Caco-2 (cell line): ENCODE results near the gene TUBGCP6. TPM values are rescaled to one million over a fixed set of nuclear protein-coding genes. Genes with fewer than 3 reads are reported as not detected.

Experiments
- BruUV-seq: library from RNA; stranded (reverse); fragments of 400-500 nt; replicated peaks from 2 replicates; lab custom pipeline; 2021; lab: Mats Ljungman, UMichigan
- CTCF ChIA-PET: fragments of 300-600 bp; sonication (Branson Sonifier 250); formaldehyde crosslinking; loops from one replicate; lab custom pipeline; 2022; ENCODE audit warnings: antibody characterized with exemption; lab: Charles Lee
- POLR2A ChIA-PET: fragments of 300-600 bp; sonication (Branson Sonifier 250); formaldehyde crosslinking; loops from one replicate; lab custom pipeline; 2022; ENCODE audit warnings: antibody characterized with exemption; lab: Charles Lee
- DNase-seq, 2 experiments: peaks; one replicate each; pipeline versions ENCODE4 v3.0.0 to v3.0.0-alpha.2; 2020 to 2022
- H3K27me3 ChIP-seq: replicated peaks from 2 replicates; pipeline ENCODE4 v1.6.0; 2011; ENCODE audit warnings: low read length; ENCODE audit not compliant: control insufficient read depth, insufficient read depth
- H3K36me3 ChIP-seq: 2 replicates; pipeline ENCODE4 v1.5.1; 2011; ENCODE audit warnings: low read length; ENCODE audit not compliant: control insufficient read depth, insufficient read depth
- H3K4me1 ChIP-seq: fragments of 250-450 bp; sonication (Bioruptor Pico); 2 replicates; pipeline ENCODE4 v1.5.1; 2020; ENCODE audit warnings: mild to moderate bottlenecking
- H3K4me3 ChIP-seq: 2 replicates; pipeline ENCODE4 v1.5.1; 2011; ENCODE audit warnings: low read depth, mild to moderate bottlenecking, control low read depth, low read length
- H3K9me3 ChIP-seq: fragments of 250-450 bp; sonication (Bioruptor Pico); 2 replicates; pipeline ENCODE4 v1.5.1; 2020; ENCODE audit warnings: mild to moderate bottlenecking, moderate library complexity
- H3K27ac Mint-ChIP-seq: one replicate; pipeline ENCODE4 v1.8.0; 2022; ENCODE audit warnings: mixed read lengths; ENCODE audit not compliant: unreplicated experiment
- H3K27me3 Mint-ChIP-seq: one replicate; pipeline ENCODE4 v1.8.0; 2022; ENCODE audit warnings: mixed read lengths; ENCODE audit not compliant: insufficient read depth, unreplicated experiment
- H3K36me3 Mint-ChIP-seq: one replicate; pipeline ENCODE4 v1.8.0; 2022; ENCODE audit warnings: mild to moderate bottlenecking, mixed read lengths; ENCODE audit not compliant: insufficient read depth, unreplicated experiment
- H3K4me1 Mint-ChIP-seq: one replicate; pipeline ENCODE4 v1.8.0; 2022; ENCODE audit warnings: low read depth, mixed read lengths; ENCODE audit not compliant: unreplicated experiment
- H3K4me3 Mint-ChIP-seq: one replicate; pipeline ENCODE4 v1.8.0; 2022; ENCODE audit warnings: mild to moderate bottlenecking, moderate library complexity, mixed read lengths; ENCODE audit not compliant: unreplicated experiment
- H3K9me3 Mint-ChIP-seq: one replicate; pipeline ENCODE4 v1.8.0; 2022; ENCODE audit warnings: mixed read lengths; ENCODE audit not compliant: unreplicated experiment
- intact Hi-C: fragments of 100-400 bp; cut with micrococcal nuclease; formaldehyde crosslinking; loops from one replicate; pipeline ENCODE4 v1.10.0; 2022; ENCODE audit not compliant: unreplicated experiment
- total RNA-seq: library from RNA; stranded (reverse); gene quantifications from 2 replicates; pipeline ENCODE4 v1.2.3, GENCODE V29; 2022
- TF ChIP-seq, protein P1 (sequence below), 2 experiments: fragments of 200-600 bp in 1 of 2; IDR thresholded peaks; 1 replicate in 1 of 2; 2 replicates in 1 of 2; pipeline versions ENCODE4 v1.5.1 to v1.8.0; 2011 to 2022; ENCODE audit warnings: antibody characterized with exemption in 1 of 2, control low read depth in 1 of 2, inconsistent platforms in 1 of 2, low read depth in 1 of 2, low read length in 1 of 2, mild to moderate bottlenecking in 1 of 2, moderate library complexity in 1 of 2; ENCODE audit not compliant: insufficient read depth in 1 of 2, severe bottlenecking in 1 of 2, unreplicated experiment in 1 of 2

Gene TUBGCP6
- total RNA-seq, 1 experiment from 2014 or later, result 29.3 TPM

GRCh38 chr22:50183141-50183971 lies 61.5 kb downstream of the TUBGCP6 start:
- no peak overlapping the region for H3K4me3 ChIP-seq
- peaks cover 18% of the 10 kb centered on the region; the same call in 1 of the 2 replicates for H3K4me1 ChIP-seq
- TF ChIP-seq, protein P1, sequence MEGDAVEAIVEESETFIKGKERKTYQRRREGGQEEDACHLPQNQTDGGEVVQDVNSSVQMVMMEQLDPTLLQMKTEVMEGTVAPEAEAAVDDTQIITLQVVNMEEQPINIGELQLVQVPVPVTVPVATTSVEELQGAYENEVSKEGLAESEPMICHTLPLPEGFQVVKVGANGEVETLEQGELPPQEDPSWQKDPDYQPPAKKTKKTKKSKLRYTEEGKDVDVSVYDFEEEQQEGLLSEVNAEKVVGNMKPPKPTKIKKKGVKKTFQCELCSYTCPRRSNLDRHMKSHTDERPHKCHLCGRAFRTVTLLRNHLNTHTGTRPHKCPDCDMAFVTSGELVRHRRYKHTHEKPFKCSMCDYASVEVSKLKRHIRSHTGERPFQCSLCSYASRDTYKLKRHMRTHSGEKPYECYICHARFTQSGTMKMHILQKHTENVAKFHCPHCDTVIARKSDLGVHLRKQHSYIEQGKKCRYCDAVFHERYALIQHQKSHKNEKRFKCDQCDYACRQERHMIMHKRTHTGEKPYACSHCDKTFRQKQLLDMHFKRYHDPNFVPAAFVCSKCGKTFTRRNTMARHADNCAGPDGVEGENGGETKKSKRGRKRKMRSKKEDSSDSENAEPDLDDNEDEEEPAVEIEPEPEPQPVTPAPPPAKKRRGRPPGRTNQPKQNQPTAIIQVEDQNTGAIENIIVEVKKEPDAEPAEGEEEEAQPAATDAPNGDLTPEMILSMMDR (IDR thresholded peaks at IDR 0.05; ENCODE audit: insufficient read depth in 1 of 2, low read depth in 1 of 2, low read length in 1 of 2, severe bottlenecking in 1 of 2, unreplicated experiment in 1 of 2), result no peak
- no peak overlapping the region for H3K27ac Mint-ChIP-seq
- no peaks in the 10 kb centered on the region for H3K27me3 Mint-ChIP-seq
- no peaks in the 10 kb centered on the region for H3K27me3 ChIP-seq
- no TSS peak for BruUV-seq
- no peak overlapping the region for H3K4me3 Mint-ChIP-seq
- no peak for DNase-seq
- ChIA-PET POLR2A (no interaction called here), CTCF (no interaction called here)
- H3K36me3 ChIP-seq, result no peaks in the 10 kb centered on the region
- H3K4me1 Mint-ChIP-seq, result peaks cover 7% of the 10 kb centered on the region
- intact Hi-C loops, result no loop called here
- peaks cover 6% of the 10 kb centered on the region for H3K36me3 Mint-ChIP-seq
- H3K9me3 Mint-ChIP-seq, result no peaks in the 10 kb centered on the region
- no peaks in the 10 kb centered on the region for H3K9me3 ChIP-seq

GRCh38 chr22:50182176-50183081 lies 62.4 kb downstream of the TUBGCP6 start:
- H3K36me3 Mint-ChIP-seq, result peaks cover 6% of the 10 kb centered on the region
- ChIA-PET POLR2A (no interaction called here), CTCF (no interaction called here)
- no peak for DNase-seq
- no peak overlapping the region for H3K4me3 Mint-ChIP-seq
- BruUV-seq, result no TSS peak
- H3K36me3 ChIP-seq, result no peaks in the 10 kb centered on the region
- TF ChIP-seq, protein P1 (IDR thresholded peaks at IDR 0.05; ENCODE audit: insufficient read depth in 1 of 2, low read depth in 1 of 2, low read length in 1 of 2, severe bottlenecking in 1 of 2, unreplicated experiment in 1 of 2), result no peak
- H3K4me3 ChIP-seq, result no peak overlapping the region
- no peaks in the 10 kb centered on the region for H3K9me3 ChIP-seq
- no peaks in the 10 kb centered on the region for H3K9me3 Mint-ChIP-seq
- no peak overlapping the region for H3K27ac Mint-ChIP-seq
- no peaks in the 10 kb centered on the region for H3K27me3 ChIP-seq
- H3K4me1 Mint-ChIP-seq, result peaks cover 7% of the 10 kb centered on the region
- intact Hi-C loops, result no loop called here
- H3K27me3 Mint-ChIP-seq, result no peaks in the 10 kb centered on the region
- H3K4me1 ChIP-seq, result peaks cover 18% of the 10 kb centered on the region; the same call in 1 of the 2 replicates
